Muscle layer of colon (tissue), 2 donors: ENCODE data around the gene GNGT2.

ENCODE experiments used
- H3K27ac ChIP-seq: one replicate; pipeline ENCODE4 v1.7.0; 2013; ENCODE audit warnings: low read depth, mild to moderate bottlenecking, low read length, moderate library complexity
- H3K27me3 ChIP-seq, 2 donors: one replicate each; pipeline ENCODE4 v1.7.0; 2013; ENCODE audit warnings: low read length in 2 of 2, mild to moderate bottlenecking in 2 of 2; ENCODE audit not compliant: insufficient read depth in 2 of 2, control insufficient read depth in 1 of 2
- H3K36me3 ChIP-seq: one replicate; pipeline ENCODE4 v1.7.0; 2013; ENCODE audit warnings: mild to moderate bottlenecking, low read length; ENCODE audit not compliant: insufficient read depth
- H3K4me1 ChIP-seq: one replicate; pipeline ENCODE4 v1.7.0; 2013; ENCODE audit warnings: mild to moderate bottlenecking, low read length; ENCODE audit not compliant: insufficient read depth
- H3K4me3 ChIP-seq, 2 donors: one replicate each; pipeline ENCODE4 v1.7.0; 2013; ENCODE audit warnings: low read length in 2 of 2, low read depth in 1 of 2, mild to moderate bottlenecking in 1 of 2, moderate library complexity in 1 of 2
- H3K9ac ChIP-seq: one replicate; pipeline ENCODE4 v1.7.0; 2013; ENCODE audit warnings: low read length
- H3K9me3 ChIP-seq: one replicate; pipeline ENCODE4 v1.7.0; 2013; ENCODE audit warnings: mild to moderate bottlenecking, low read length
- donor health status: abdominal sarcoma.
- donor health status: Adenocarcinoma of cecum.

The GNGT2 gene

DNA sequence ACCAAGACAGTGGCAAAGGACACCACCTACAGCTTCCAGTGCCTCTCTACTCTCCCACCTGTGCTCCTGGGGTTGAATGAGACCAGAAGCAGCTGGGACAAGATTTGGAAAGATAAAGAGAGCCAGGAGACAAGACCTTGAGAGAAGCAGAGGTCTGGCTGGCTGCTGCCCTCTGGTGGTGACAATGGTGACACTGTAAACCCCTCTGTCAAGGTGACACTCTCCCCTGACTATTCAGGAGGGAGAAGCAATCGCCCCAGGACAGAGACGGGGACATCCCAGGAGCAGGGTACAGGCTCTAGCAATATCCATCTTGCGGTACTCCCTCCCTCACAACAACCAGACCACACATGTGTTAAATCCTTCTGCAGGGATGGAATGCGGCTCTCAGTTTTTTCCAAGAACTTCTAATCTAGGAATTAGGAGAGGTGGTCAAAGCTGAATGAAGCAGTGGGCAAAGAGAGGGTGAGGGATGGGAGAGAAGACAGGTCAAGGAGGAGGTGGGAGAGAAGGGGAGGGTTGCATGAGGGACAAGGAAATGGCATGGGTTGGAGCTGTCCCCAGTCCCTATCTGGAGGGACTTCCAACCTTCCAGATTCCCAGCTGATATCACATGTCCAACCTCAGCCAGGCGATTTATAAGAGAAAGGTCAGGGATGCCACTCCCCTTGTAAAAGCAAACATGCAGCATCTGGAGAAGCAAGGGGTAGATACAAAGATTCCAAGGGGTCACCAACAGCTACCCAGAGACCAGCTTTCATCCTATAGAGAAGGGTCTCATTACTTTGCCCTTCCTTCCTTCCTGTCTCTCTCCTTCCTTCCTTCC is 17.3 kb upstream of the GNGT2 start:
- H3K9ac ChIP-seq, result no peak overlapping the region

GRCh38 chr17:49226771-49227435 is 16.5 kb upstream of the GNGT2 start:
- no peaks in the 10 kb centered on the region for H3K9me3 ChIP-seq
- H3K27me3 ChIP-seq, result peaks cover 40 to 60% of the 10 kb centered on the region in 2 donors
- no peaks in the 10 kb centered on the region for H3K36me3 ChIP-seq
- no peak overlapping the region for H3K4me3 ChIP-seq
- no peak overlapping the region for H3K9ac ChIP-seq
- no peak overlapping the region for H3K27ac ChIP-seq
- H3K4me1 ChIP-seq, result peaks cover 18% of the 10 kb centered on the region

More for the DNA sequence above, 17.3 kb upstream of the GNGT2 start:
- Histone ChIP-seq H3K4me3 (no peak overlapping the region), H3K36me3 (no peaks in the 10 kb centered on the region), H3K9me3 (no peaks in the 10 kb centered on the region), H3K4me1 (peaks cover 18% of the 10 kb centered on the region), H3K27me3 (peaks cover 40 to 56% of the 10 kb centered on the region in 2 donors), H3K27ac (no peak overlapping the region)

GRCh38 chr17:49225554-49226236 is 15.3 kb upstream of the GNGT2 start:
- H3K36me3 ChIP-seq, result no peaks in the 10 kb centered on the region
- H3K27me3 ChIP-seq, result peaks cover 40 to 60% of the 10 kb centered on the region in 2 donors
- H3K4me3 ChIP-seq, result no peak overlapping the region
- H3K27ac ChIP-seq, result no peak overlapping the region
- no peaks in the 10 kb centered on the region for H3K9me3 ChIP-seq
- H3K9ac ChIP-seq, result no peak overlapping the region
- peaks cover 18% of the 10 kb centered on the region for H3K4me1 ChIP-seq

- H3K4me3 ChIP-seq, result no peak overlapping the region
- peaks cover 40 to 63% of the 10 kb centered on the region in 2 donors for H3K27me3 ChIP-seq
- H3K36me3 ChIP-seq, result no peaks in the 10 kb centered on the region
- H3K4me1 ChIP-seq, result peaks cover 18% of the 10 kb centered on the region
- H3K9ac ChIP-seq, result no peak overlapping the region
- H3K9me3 ChIP-seq, result no peaks in the 10 kb centered on the region
- no peak overlapping the region for H3K27ac ChIP-seq
These were observed 14.6 kb upstream of the GNGT2 start for GRCh38 chr17:49224997-49225337.

- Histone ChIP-seq H3K27me3 (peaks cover 38 to 64% of the 10 kb centered on the region in 2 donors), H3K4me3 (no peak overlapping the region), H3K27ac (no peak overlapping the region), H3K4me1 (peaks cover 13% of the 10 kb centered on the region), H3K9ac (no peak overlapping the region), H3K9me3 (no peaks in the 10 kb centered on the region), H3K36me3 (no peaks in the 10 kb centered on the region)
These were observed 14.0 kb upstream of the GNGT2 start for GRCh38 chr17:49224198-49224996.

GRCh38 chr17:49223517-49224197 is 13.3 kb upstream of the GNGT2 start:
- H3K4me1 ChIP-seq, result peaks cover 12% of the 10 kb centered on the region
- H3K9ac ChIP-seq, result no peak overlapping the region
- no peaks in the 10 kb centered on the region for H3K36me3 ChIP-seq
- H3K27ac ChIP-seq, result no peak overlapping the region
- peaks cover 34 to 64% of the 10 kb centered on the region in 2 donors for H3K27me3 ChIP-seq
- H3K4me3 ChIP-seq, result no peak overlapping the region
- H3K9me3 ChIP-seq, result no peaks in the 10 kb centered on the region

DNA sequence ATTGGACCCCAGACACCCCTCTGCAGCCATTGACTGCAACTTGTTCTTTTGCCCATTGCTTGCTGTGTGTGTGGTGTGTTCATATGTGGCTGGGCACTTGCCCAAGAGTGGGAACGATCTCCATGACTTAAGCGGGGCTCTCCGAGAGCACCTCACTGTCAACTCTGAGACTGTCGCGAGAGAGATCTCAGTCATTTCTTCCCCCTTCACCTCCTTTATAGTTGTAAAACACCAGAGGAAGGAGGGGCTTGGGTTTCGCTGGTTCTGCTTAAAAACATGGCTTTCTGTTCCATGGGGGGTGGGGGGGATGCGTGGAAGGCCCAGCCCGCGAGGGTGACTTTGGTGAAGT is 12.8 kb upstream of the GNGT2 start:
- no peak overlapping the region for H3K9ac ChIP-seq
- no peaks in the 10 kb centered on the region for H3K9me3 ChIP-seq
- H3K27me3 ChIP-seq, result peaks cover 34 to 64% of the 10 kb centered on the region in 2 donors
- H3K4me1 ChIP-seq, result peaks cover 12% of the 10 kb centered on the region
- no peaks in the 10 kb centered on the region for H3K36me3 ChIP-seq
- no peak overlapping the region for H3K4me3 ChIP-seq
- H3K27ac ChIP-seq, result no peak overlapping the region

DNA sequence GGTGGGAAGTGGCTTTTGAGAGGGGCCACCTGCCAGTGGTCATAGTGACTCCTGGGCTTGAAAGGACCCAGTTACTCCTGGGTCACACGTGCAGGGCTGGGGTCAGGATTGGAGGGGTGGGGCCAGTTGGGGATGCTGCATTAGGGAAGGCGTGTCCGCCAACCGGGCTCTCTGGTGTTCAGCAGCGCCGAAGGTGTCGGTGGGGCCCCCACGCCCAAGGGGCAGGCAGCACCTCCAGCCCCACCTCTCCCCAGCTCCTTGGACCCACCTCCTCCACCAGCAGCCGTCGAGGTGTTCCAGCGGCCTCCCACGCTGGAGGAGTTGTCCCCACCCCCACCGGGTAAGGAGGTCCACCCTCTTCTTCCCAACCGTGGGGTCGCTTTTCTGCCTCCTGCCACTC is 9.6 kb upstream of the GNGT2 start:
- Histone ChIP-seq H3K4me1 (peaks cover 18% of the 10 kb centered on the region), H3K27ac (no peak overlapping the region), H3K4me3 (no peak overlapping the region), H3K36me3 (no peaks in the 10 kb centered on the region), H3K9ac (no peak overlapping the region), H3K27me3 (peaks cover 17 to 41% of the 10 kb centered on the region in 2 donors), H3K9me3 (no peaks in the 10 kb centered on the region)

DNA sequence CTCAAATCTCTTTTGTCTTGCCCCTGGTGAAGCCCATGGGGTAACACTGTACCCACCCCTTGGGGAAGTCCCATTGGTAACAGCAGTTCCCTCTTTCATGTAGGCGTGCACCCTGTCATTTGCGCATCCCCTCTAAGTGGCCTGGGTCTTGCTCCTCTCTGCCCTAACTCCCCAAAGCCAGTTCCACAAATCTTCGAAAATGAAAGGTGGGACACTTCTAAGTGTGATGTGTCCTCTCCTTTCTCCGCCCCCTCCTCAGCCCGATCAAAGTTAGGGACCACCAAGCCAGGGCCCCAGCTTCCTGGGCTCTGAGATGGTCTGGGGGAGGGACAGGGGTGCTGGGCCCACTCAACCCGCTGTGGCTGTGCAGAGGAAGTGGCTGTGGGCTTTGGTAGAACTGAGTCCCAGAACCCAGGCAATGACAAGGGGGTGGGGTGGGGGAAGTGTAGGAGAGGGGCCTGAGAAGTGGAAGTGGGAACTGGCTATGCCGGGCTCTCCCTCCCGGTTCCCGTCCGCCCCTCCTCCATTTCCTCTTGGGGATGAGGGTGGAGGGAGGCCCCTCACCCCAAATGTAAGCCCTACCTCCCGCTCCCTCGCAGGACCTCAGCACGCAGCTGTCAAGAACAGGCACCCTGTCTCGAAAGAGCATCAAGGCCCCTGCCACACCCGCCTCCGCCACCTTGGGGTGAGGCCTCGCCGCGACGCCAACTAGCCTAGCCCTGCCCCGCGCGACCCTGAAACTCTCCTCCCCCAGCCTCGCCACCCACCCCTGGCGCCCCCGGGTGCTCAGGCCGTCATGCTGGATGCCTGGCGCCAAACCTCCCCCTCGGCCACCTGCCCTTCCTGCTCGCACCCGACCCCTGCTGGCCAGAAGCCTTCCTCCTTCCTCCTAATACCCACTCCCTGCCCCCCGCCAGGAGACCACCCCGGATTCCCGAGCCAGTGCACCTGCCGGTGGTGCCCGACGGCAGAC is 8.9 kb upstream of the GNGT2 start:
- no peak overlapping the region for H3K9ac ChIP-seq
- H3K4me3 ChIP-seq, result no peak overlapping the region
- peaks cover 17% of the 10 kb centered on the region for H3K4me1 ChIP-seq
- H3K27me3 ChIP-seq, result peaks cover 11 to 33% of the 10 kb centered on the region in 2 donors
- H3K27ac ChIP-seq, result no peak overlapping the region
- H3K36me3 ChIP-seq, result no peaks in the 10 kb centered on the region
- no peaks in the 10 kb centered on the region for H3K9me3 ChIP-seq
